T47D (cell line): ENCODE results near the gene TMEM229A.
"Not testable (repeated sequence)": the region's sequence is repeated elsewhere in the genome, so short reads cannot be mapped to it uniquely, and the experiment has no call there.

ENCODE experiments used
- DNase-seq, 2 experiments: peaks; one replicate each; pipeline versions ENCODE4 v3.0.0 to v3.0.0-alpha.2; 2011 to 2012; ENCODE audit warnings: low read depth in 1 of 2, low spot score in 1 of 2
- JUND ChIP-seq: IDR thresholded peaks from 2 replicates; pipeline ENCODE4 v1.6.1; 2012; ENCODE audit warnings: low read depth
- in situ Hi-C: cut with HindIII; loops from 2 replicates; pipeline ENCODE4 v1.10.0; 2016; ENCODE audit warnings: low sequenced_read_pairs, low pct_unique_long_range_greater_than_20kb

The TMEM229A gene

GRCh38 chr7:124032369-124033094, at the start of gene TMEM229A:
TMEM229A (minus strand) TSS chr7:124033067; CDS start chr7:124033003, 64 bp downstream.
- DNase-seq, result no peak
- TF ChIP-seq JUND, result no peak
- in situ Hi-C loops, result no loop called here

- in situ Hi-C loops, result not testable (repeated sequence)
Observed at GRCh38 chr7:124082234-124082633, 49.4 kb upstream of the TMEM229A start.

GRCh38 chr7:124077546-124077945, 44.7 kb upstream of the TMEM229A start:
- TF ChIP-seq JUND, result no peak
- DNase-seq, result no peak
- in situ Hi-C loops, result no loop called here

More at GRCh38 chr7:124082234-124082633, 49.4 kb upstream of the TMEM229A start:
- DNase-seq, result not testable (repeated sequence)

GRCh38 chr7:124076841-124077240, 44.0 kb upstream of the TMEM229A start:
- in situ Hi-C loops, result no loop called here
- TF ChIP-seq JUND, result no peak
- no peak for DNase-seq

GRCh38 chr7:124074007-124074406, 41.1 kb upstream of the TMEM229A start:
- no peak for DNase-seq
- TF ChIP-seq JUND, result no peak
- in situ Hi-C loops, result no loop called here

- in situ Hi-C loops, result no loop called here
- no peak for DNase-seq
- no peak for TF ChIP-seq JUND
Observed at GRCh38 chr7:124073310-124073645, 40.4 kb upstream of the TMEM229A start.

- no peak for TF ChIP-seq JUND
- in situ Hi-C loops, result no loop called here
- DNase-seq, result no peak
Observed at GRCh38 chr7:124072603-124073309, 39.9 kb upstream of the TMEM229A start.

GRCh38 chr7:124071843-124072242, 39.0 kb upstream of the TMEM229A start:
- in situ Hi-C loops, result no loop called here
- no peak for DNase-seq
- no peak for TF ChIP-seq JUND

- in situ Hi-C loops, result no loop called here
- no peak for TF ChIP-seq JUND
- DNase-seq, result no peak
Observed at GRCh38 chr7:124062171-124062570, 29.3 kb upstream of the TMEM229A start.

GRCh38 chr7:124060528-124060927, 27.7 kb upstream of the TMEM229A start:
- in situ Hi-C loops, result no loop called here
- DNase-seq, result no peak
- TF ChIP-seq JUND, result no peak

- no peak for TF ChIP-seq JUND
- in situ Hi-C loops, result no loop called here
- no peak for DNase-seq
Observed at GRCh38 chr7:124059375-124059774, 26.5 kb upstream of the TMEM229A start.

GRCh38 chr7:124058515-124058914, 25.6 kb upstream of the TMEM229A start:
- TF ChIP-seq JUND, result no peak
- in situ Hi-C loops, result no loop called here
- no peak for DNase-seq

GRCh38 chr7:124057872-124058271, 25.0 kb upstream of the TMEM229A start:
- DNase-seq, result no peak
- in situ Hi-C loops, result no loop called here
- TF ChIP-seq JUND, result no peak
